Keratinocyte (primary cell): ENCODE data around the gene CPB1. TPM values are rescaled to one million over a fixed set of nuclear protein-coding genes. Genes with fewer than 3 reads are reported as not detected.

Experiments used
- DNase-seq: peaks from one replicate; pipeline ENCODE4 v3.0.0-alpha.2; 2011; ENCODE audit warnings: low read depth, missing footprints, low spot score
- FAIRE-seq: peaks from 2 replicates; lab custom pipeline; 2011; peaks lifted over from hg19 to GRCh38; lab: Jason Lieb, UNC
- H2AFZ ChIP-seq: 2 replicates; pipeline ENCODE4 v1.6.0; 2012; ENCODE audit warnings: low read length, control low read depth, inconsistent platforms; ENCODE audit not compliant: control insufficient read depth
- H3K27ac ChIP-seq: 2 replicates; pipeline ENCODE4 v1.5.1; 2011; ENCODE audit warnings: low read length; ENCODE audit not compliant: control insufficient read depth, insufficient read depth
- H3K27me3 ChIP-seq: 3 replicates; pipeline ENCODE4 v1.6.0; 2011; ENCODE audit warnings: low read length; ENCODE audit not compliant: control insufficient read depth, insufficient read depth; ENCODE audit errors: extremely low read depth
- H3K36me3 ChIP-seq, 2 experiments: 2 replicates in 1 of 2; 3 replicates in 1 of 2; pipeline ENCODE4 v1.5.1; 2011; ENCODE audit warnings: low read length in 2 of 2, mild to moderate bottlenecking in 1 of 2; ENCODE audit not compliant: control insufficient read depth in 2 of 2, insufficient read depth in 2 of 2; ENCODE audit errors: extremely low read depth in 1 of 2
- H3K4me1 ChIP-seq: 3 replicates; pipeline ENCODE4 v1.5.1; 2011; ENCODE audit warnings: low read length; ENCODE audit not compliant: control insufficient read depth, insufficient read depth; ENCODE audit errors: extremely low read depth
- H3K4me2 ChIP-seq: 3 replicates; pipeline ENCODE4 v1.6.0; 2011; ENCODE audit warnings: low read depth, low read length; ENCODE audit not compliant: control insufficient read depth, insufficient read depth; ENCODE audit errors: extremely low read depth
- H3K4me3 ChIP-seq, 3 experiments: fragments of 200-600 bp in 1 of 3; sonication (generic) in 1 of 3; 2 replicates in 2 of 3; 3 replicates in 1 of 3; pipeline ENCODE4 v1.5.1; 2011 to 2016; ENCODE audit warnings: low read length in 3 of 3, mild to moderate bottlenecking in 3 of 3, control low read depth in 2 of 3, inconsistent platforms in 1 of 3, low read depth in 1 of 3, mixed read lengths in 1 of 3, mixed run types in 1 of 3, moderate library complexity in 1 of 3; ENCODE audit not compliant: control insufficient read depth in 2 of 3, insufficient read depth in 2 of 3; ENCODE audit errors: extremely low read depth in 1 of 3
- H3K79me2 ChIP-seq: 2 replicates; pipeline ENCODE4 v1.6.0; 2012; ENCODE audit warnings: low read length; ENCODE audit not compliant: control insufficient read depth, insufficient read depth
- H3K9ac ChIP-seq: 3 replicates; pipeline ENCODE4 v1.6.0; 2011; ENCODE audit warnings: low read length; ENCODE audit not compliant: control insufficient read depth, insufficient read depth; ENCODE audit errors: extremely low read depth
- H3K9me1 ChIP-seq: 3 replicates; pipeline ENCODE4 v1.6.0; 2011; ENCODE audit warnings: low read length; ENCODE audit not compliant: control insufficient read depth, insufficient read depth; ENCODE audit errors: extremely low read depth
- H3K9me3 ChIP-seq: 2 replicates; pipeline ENCODE4 v1.5.1; 2012; ENCODE audit warnings: low read depth, low read length; ENCODE audit not compliant: control insufficient read depth
- H4K20me1 ChIP-seq: 3 replicates; pipeline ENCODE4 v1.6.0; 2011; ENCODE audit warnings: low read length; ENCODE audit not compliant: control insufficient read depth, insufficient read depth; ENCODE audit errors: extremely low read depth
- CTCF ChIP-seq, 3 experiments: IDR thresholded peaks in 1 of 3; conservative IDR thresholded peaks in 1 of 3; optimal IDR thresholded peaks in 1 of 3; 2 replicates in 2 of 3; 3 replicates in 1 of 3; pipeline versions ENCODE3 to v1.5.1; 2011; ENCODE audit warnings: low read length in 3 of 3, mild to moderate bottlenecking in 3 of 3, moderate library complexity in 2 of 3, control low read depth in 1 of 3, inconsistent platforms in 1 of 3; ENCODE audit not compliant: insufficient read depth in 2 of 3; ENCODE audit errors: extremely low read depth in 1 of 3
- EZH2 ChIP-seq: IDR thresholded peaks from one replicate; pipeline ENCODE4 v1.6.1; 2012; ENCODE audit warnings: inconsistent platforms, mild to moderate bottlenecking, low read length, moderate library complexity
- dilution Hi-C: fragments of 300-500 bp; cut with MboI; formaldehyde crosslinking; loops from one replicate; pipeline ENCODE4 v1.7.0; 2020; ENCODE audit warnings: low sequenced_read_pairs; ENCODE audit not compliant: extremely low pct_ligation_motif_present
- polyA plus RNA-seq, 5 experiments: library from polyadenylated mRNA; depleted of rRNA in 3 of 5; stranded (reverse) in 3 of 5; stranded (forward) in 1 of 5; unstranded in 1 of 5; fragments of >200 nt; gene quantifications; 1 replicate in 1 of 5; 2 replicates in 3 of 5; 3 replicates in 1 of 5; pipeline versions ENCODE4 v1.2.1 to v1.2.3, GENCODE V29; 2011 to 2012; ENCODE audit warnings: missing spikeins in 2 of 5, low read depth in 1 of 5, low replicate concordance in 1 of 5

CPB1 gene
- polyA plus RNA-seq, 1 donor (not counting 4 experiments of a cell fraction or from before 2014, with no cell fraction given), result not detected

GRCh38 chr3:148880681-148881080, 53.1 kb downstream of the CPB1 start:
- Histone ChIP-seq H3K9me1 (no peaks in the 10 kb centered on the region), H3K36me3 (no peaks in the 10 kb centered on the region), H3K4me2 (no peak overlapping the region), H3K79me2 (no peaks in the 10 kb centered on the region), H3K9me3 (no peaks in the 10 kb centered on the region), H3K4me3 (no peak overlapping the region), H3K9ac (no peak overlapping the region), H3K27me3 (no peaks in the 10 kb centered on the region), H2AFZ (no peak overlapping the region), H3K27ac (no peak overlapping the region), H4K20me1 (no peaks in the 10 kb centered on the region), H3K4me1 (no peaks in the 10 kb centered on the region)
- FAIRE-seq, result no peak
- no peak for DNase-seq
- dilution Hi-C loops, result no loop called here
- TF ChIP-seq CTCF (optimal IDR thresholded peaks at IDR 0.05 in 1 of 3, IDR thresholded peaks at IDR 0.05 in 1 of 3, conservative IDR thresholded peaks at IDR 0.05 in 1 of 3; ENCODE audit: extremely low read depth in 1 of 3, insufficient read depth in 2 of 3, low read length in 3 of 3) (no peak), EZH2 (no peak)

GRCh38 chr3:148881286-148881685, 53.7 kb downstream of the CPB1 start:
- Histone ChIP-seq H3K9ac (no peak overlapping the region), H3K4me3 (no peak overlapping the region), H3K9me3 (no peaks in the 10 kb centered on the region), H3K36me3 (no peaks in the 10 kb centered on the region), H2AFZ (no peak overlapping the region), H3K4me1 (no peaks in the 10 kb centered on the region), H3K9me1 (no peaks in the 10 kb centered on the region), H3K4me2 (no peak overlapping the region), H3K79me2 (no peaks in the 10 kb centered on the region), H4K20me1 (no peaks in the 10 kb centered on the region), H3K27me3 (no peaks in the 10 kb centered on the region), H3K27ac (no peak overlapping the region)
- TF ChIP-seq CTCF (optimal IDR thresholded peaks at IDR 0.05 in 1 of 3, IDR thresholded peaks at IDR 0.05 in 1 of 3, conservative IDR thresholded peaks at IDR 0.05 in 1 of 3; ENCODE audit: extremely low read depth in 1 of 3, insufficient read depth in 2 of 3, low read length in 3 of 3) (no peak), EZH2 (no peak)
- DNase-seq (no peak), FAIRE-seq (no peak)
- dilution Hi-C loops, result no loop called here
